CD14-positive monocyte (primary cell): ENCODE measurements around the gene CCR8. TPM values are rescaled to one million over a fixed set of nuclear protein-coding genes. Genes with fewer than 3 reads are reported as not detected.
A peak's percentile ranks its signal among the peaks of the same experiment; 100 is the strongest.

Source experiments
- DNase-seq, 3 donors: peaks; one replicate each; pipeline ENCODE4 v3.0.0-alpha.2; 2011 to 2022
- H2AFZ ChIP-seq: 2 replicates; pipeline ENCODE4 v1.6.0; 2012; ENCODE audit warnings: mild to moderate bottlenecking, low read depth, low read length, inconsistent platforms; ENCODE audit not compliant: insufficient read depth, poor library complexity, severe bottlenecking
- H3K27ac ChIP-seq, 2 donors: 1 replicate in 1 of 2; 2 replicates in 1 of 2; pipeline ENCODE4 v1.5.1; 2012 to 2013; ENCODE audit warnings: low read length in 2 of 2, control low read depth in 1 of 2, inconsistent platforms in 1 of 2, low read depth in 1 of 2, mild to moderate bottlenecking in 1 of 2
- H3K27me3 ChIP-seq, 2 donors: one replicate each; pipeline versions ENCODE4 v1.6.0 to v1.6.1; 2011 to 2013; ENCODE audit warnings: low read length in 2 of 2; ENCODE audit not compliant: control insufficient read depth in 2 of 2, insufficient read depth in 2 of 2
- H3K36me3 ChIP-seq, 2 donors: replicated peaks in 1 of 2; 1 replicate in 1 of 2; 2 replicates in 1 of 2; pipeline versions ENCODE4 v1.5.1 to v1.6.1; 2012 to 2013; ENCODE audit warnings: low read length in 2 of 2, control low read depth in 1 of 2, inconsistent platforms in 1 of 2, mild to moderate bottlenecking in 1 of 2; ENCODE audit not compliant: insufficient read depth in 2 of 2, control insufficient read depth in 1 of 2
- H3K4me1 ChIP-seq, 2 donors: 1 replicate in 1 of 2; 2 replicates in 1 of 2; pipeline versions ENCODE4 v1.5.1 to v1.6.1; 2012 to 2013; ENCODE audit warnings: low read length in 2 of 2, control low read depth in 1 of 2, inconsistent platforms in 1 of 2, mild to moderate bottlenecking in 1 of 2, moderate library complexity in 1 of 2; ENCODE audit not compliant: insufficient read depth in 2 of 2, control insufficient read depth in 1 of 2
- H3K4me2 ChIP-seq: replicated peaks from 2 replicates; pipeline ENCODE3; 2012; ENCODE audit warnings: low read length, moderate library complexity, mild to moderate bottlenecking; ENCODE audit not compliant: poor library complexity, severe bottlenecking; ENCODE audit errors: extremely low read depth
- H3K4me3 ChIP-seq, 3 experiments: fragments of 200-600 bp in 1 of 3; sonication (generic) in 1 of 3; replicated peaks in 1 of 3; 1 replicate in 2 of 3; 2 replicates in 1 of 3; pipeline ENCODE4 v1.5.1; 2011 to 2013; ENCODE audit warnings: low read length in 3 of 3, mild to moderate bottlenecking in 3 of 3, control low read depth in 2 of 3, low read depth in 2 of 3, inconsistent platforms in 1 of 3, moderate library complexity in 1 of 3
- H3K79me2 ChIP-seq: 2 replicates; pipeline ENCODE4 v1.6.0; 2012; ENCODE audit warnings: mild to moderate bottlenecking, control low read depth, inconsistent platforms, low read length, moderate library complexity; ENCODE audit not compliant: insufficient read depth
- H3K9ac ChIP-seq: 2 replicates; pipeline ENCODE4 v1.6.0; 2017; ENCODE audit warnings: low read length, mild to moderate bottlenecking; ENCODE audit not compliant: insufficient read depth, poor library complexity, severe bottlenecking
- H3K9me3 ChIP-seq, 2 donors: replicated peaks in 1 of 2; 1 replicate in 1 of 2; 2 replicates in 1 of 2; pipeline versions ENCODE4 v1.5.1 to v1.6.1; 2012 to 2013; ENCODE audit warnings: low read length in 2 of 2, control low read depth in 1 of 2; ENCODE audit not compliant: control insufficient read depth in 1 of 2, insufficient read depth in 1 of 2
- H4K20me1 ChIP-seq: 2 replicates; pipeline ENCODE4 v1.6.0; 2012; ENCODE audit warnings: mild to moderate bottlenecking, low read length, control low read depth, moderate library complexity; ENCODE audit not compliant: insufficient read depth
- H3K27ac Mint-ChIP-seq, 7 donors: one replicate each; pipeline ENCODE4 v1.8.0; 2020; ENCODE audit warnings: mild to moderate bottlenecking in 7 of 7, mixed read lengths in 7 of 7, moderate library complexity in 6 of 7, inconsistent platforms in 2 of 7
- H3K27me3 Mint-ChIP-seq, 3 donors: one replicate each; pipeline ENCODE4 v1.8.0; 2021 to 2022; ENCODE audit warnings: low read depth in 3 of 3, mild to moderate bottlenecking in 3 of 3, mixed read lengths in 3 of 3, moderate library complexity in 3 of 3, inconsistent platforms in 1 of 3
- H3K36me3 Mint-ChIP-seq, 2 donors: one replicate each; pipeline ENCODE4 v1.8.0; 2020; ENCODE audit warnings: mixed read lengths in 2 of 2, inconsistent platforms in 1 of 2, mild to moderate bottlenecking in 1 of 2
- H3K4me1 Mint-ChIP-seq: one replicate; pipeline ENCODE4 v1.8.0; 2020; ENCODE audit warnings: mild to moderate bottlenecking, mixed read lengths
- H3K4me3 Mint-ChIP-seq, 2 donors: one replicate each; pipeline ENCODE4 v1.8.0; 2020; ENCODE audit warnings: mild to moderate bottlenecking in 2 of 2, mixed read lengths in 2 of 2, moderate library complexity in 1 of 2
- H3K9me3 Mint-ChIP-seq, 7 donors: one replicate each; pipeline ENCODE4 v1.8.0; 2020 to 2022; ENCODE audit warnings: mixed read lengths in 7 of 7, mild to moderate bottlenecking in 6 of 7, moderate library complexity in 6 of 7, inconsistent platforms in 2 of 7
- WGBS: methylation state at CpG from one replicate; pipeline ENCODE4 v1.1.5; 2013; ENCODE audit warnings: missing lambda C conversion rate; ENCODE audit not compliant: insufficient coverage; 5-methylcytosine and 5-hydroxymethylcytosine counted together
- intact Hi-C, 2 donors: fragments of 100-400 bp; cut with micrococcal nuclease; formaldehyde crosslinking; loops; one replicate each; pipeline versions ENCODE4 v1.15.0 to v1.15.1; 2023
- polyA plus RNA-seq, 3 donors: library from polyadenylated mRNA; depleted of rRNA in 1 of 3; unstranded in 2 of 3; stranded (reverse) in 1 of 3; fragments of 300-500 nt in 2 of 3; fragments of >200 nt in 1 of 3; fragmentation: Illumina TruSeq in 2 of 3; gene quantifications; 1 replicate in 2 of 3; 2 replicates in 1 of 3; pipeline ENCODE4 v1.2.3, GENCODE V29; 2012 to 2021
- TF ChIP-seq, protein P1 (sequence below): fragments of 200-600 bp; IDR thresholded peaks from one replicate; pipeline ENCODE4 v1.8.0; 2022; ENCODE audit warnings: antibody characterized with exemption, mild to moderate bottlenecking

Gene CCR8
- polyA plus RNA-seq, 3 donors = not detected

DNA sequence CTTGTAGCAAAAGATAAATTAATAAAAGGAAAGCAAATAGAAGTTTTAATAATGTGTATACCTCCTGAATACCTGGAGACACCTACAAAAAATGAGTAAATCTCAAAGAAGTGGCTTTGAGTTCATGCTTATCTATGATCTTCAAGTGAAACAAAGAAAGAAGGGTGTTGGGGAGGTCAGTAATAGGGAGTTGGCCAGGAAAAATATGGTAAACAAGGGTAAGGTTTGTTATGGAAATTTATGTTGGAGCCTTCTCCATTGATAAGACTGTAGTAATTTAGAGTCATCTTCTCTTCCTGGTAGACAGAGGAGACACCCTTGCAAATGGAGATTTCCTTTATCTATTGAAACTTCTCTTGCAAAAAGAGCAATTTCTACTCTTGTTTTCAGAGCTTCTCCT lies 6.6 kb upstream of the CCR8 start:
- Histone ChIP-seq H3K36me3 (no peaks in the 10 kb centered on the region), H3K4me3 (no peak overlapping the region), H3K27ac (no peak overlapping the region), H3K4me2 (no peak overlapping the region), H3K9me3 (no peaks in the 10 kb centered on the region), H2AFZ (no peak overlapping the region), H4K20me1 (no peaks in the 10 kb centered on the region), H3K4me1 (no peaks in the 10 kb centered on the region), H3K79me2 (no peaks in the 10 kb centered on the region), H3K9ac (no peak overlapping the region), H3K27me3 (no peaks in the 10 kb centered on the region)
- Mint-ChIP-seq H3K27ac (no peak overlapping the region), H3K4me1 (peaks cover 4% of the 10 kb centered on the region), H3K4me3 (no peak overlapping the region), H3K27me3 (peaks cover 0 to 2% (median 0%) of the 10 kb centered on the region in 3 donors), H3K36me3 (no peaks in the 10 kb centered on the region), H3K9me3 (peaks cover 0 to 8% (median 0%) of the 10 kb centered on the region in 7 donors)
- no peak for DNase-seq
- TF ChIP-seq, protein P1, sequence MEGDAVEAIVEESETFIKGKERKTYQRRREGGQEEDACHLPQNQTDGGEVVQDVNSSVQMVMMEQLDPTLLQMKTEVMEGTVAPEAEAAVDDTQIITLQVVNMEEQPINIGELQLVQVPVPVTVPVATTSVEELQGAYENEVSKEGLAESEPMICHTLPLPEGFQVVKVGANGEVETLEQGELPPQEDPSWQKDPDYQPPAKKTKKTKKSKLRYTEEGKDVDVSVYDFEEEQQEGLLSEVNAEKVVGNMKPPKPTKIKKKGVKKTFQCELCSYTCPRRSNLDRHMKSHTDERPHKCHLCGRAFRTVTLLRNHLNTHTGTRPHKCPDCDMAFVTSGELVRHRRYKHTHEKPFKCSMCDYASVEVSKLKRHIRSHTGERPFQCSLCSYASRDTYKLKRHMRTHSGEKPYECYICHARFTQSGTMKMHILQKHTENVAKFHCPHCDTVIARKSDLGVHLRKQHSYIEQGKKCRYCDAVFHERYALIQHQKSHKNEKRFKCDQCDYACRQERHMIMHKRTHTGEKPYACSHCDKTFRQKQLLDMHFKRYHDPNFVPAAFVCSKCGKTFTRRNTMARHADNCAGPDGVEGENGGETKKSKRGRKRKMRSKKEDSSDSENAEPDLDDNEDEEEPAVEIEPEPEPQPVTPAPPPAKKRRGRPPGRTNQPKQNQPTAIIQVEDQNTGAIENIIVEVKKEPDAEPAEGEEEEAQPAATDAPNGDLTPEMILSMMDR = no peak
- intact Hi-C loops = no loop called here

DNA sequence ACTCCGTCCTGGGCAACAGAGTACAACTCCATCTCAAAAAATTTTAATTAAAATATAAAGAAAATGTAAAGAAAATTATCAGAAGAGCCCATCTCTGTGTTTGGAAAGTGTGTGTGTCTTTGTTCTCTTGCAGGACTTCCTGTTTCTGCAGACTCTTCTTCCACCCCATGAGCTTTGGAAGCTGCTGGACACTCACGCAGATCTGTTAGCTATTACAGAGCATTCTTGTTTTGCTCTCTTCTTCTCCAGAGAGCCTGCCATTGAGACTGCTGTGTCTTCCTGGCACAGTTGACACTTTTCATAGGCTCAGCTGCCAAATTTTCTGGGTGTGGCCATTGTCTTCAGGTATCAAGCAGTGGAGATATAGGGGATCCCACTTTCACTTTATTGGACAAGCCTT lies 6.0 kb upstream of the CCR8 start:
- TF ChIP-seq, protein P1 = no peak
- Histone ChIP-seq H3K4me3 (no peak overlapping the region), H3K27ac (no peak overlapping the region), H3K4me1 (no peaks in the 10 kb centered on the region), H3K9ac (no peak overlapping the region), H3K4me2 (peak overlapping the region; percentile 31), H3K9me3 (no peaks in the 10 kb centered on the region), H3K79me2 (no peaks in the 10 kb centered on the region), H3K27me3 (no peaks in the 10 kb centered on the region), H4K20me1 (no peaks in the 10 kb centered on the region), H3K36me3 (no peaks in the 10 kb centered on the region), H2AFZ (no peak overlapping the region)
- Mint-ChIP-seq H3K4me3 (peak overlapping the region; percentile 43 to 59), H3K36me3 (no peaks in the 10 kb centered on the region), H3K27ac (no peak overlapping the region), H3K9me3 (peaks cover 0 to 8% (median 0%) of the 10 kb centered on the region in 7 donors), H3K27me3 (peaks cover 0 to 2% (median 0%) of the 10 kb centered on the region in 3 donors), H3K4me1 (peaks cover 4% of the 10 kb centered on the region)
- intact Hi-C loops = no loop called here
- peak in 1 of 3 donors; percentile 4 for DNase-seq
- 33% methylated on average over 1 of the region's 2 CpGs for WGBS
